GM06990 (cell line): ENCODE measurements around the gene PFKFB3.
A peak's percentile ranks its signal among the peaks of the same experiment; 100 is the strongest.

ENCODE experiments used
- DNase-seq: peaks from one replicate; pipeline ENCODE4 v3.0.0-alpha.2; 2011; ENCODE audit not compliant: insufficient read length; ENCODE audit errors: extremely low read depth
- H3K27me3 ChIP-seq: replicated peaks from 2 replicates; pipeline ENCODE4 v1.6.0; 2011; ENCODE audit warnings: low read length; ENCODE audit not compliant: control insufficient read depth, insufficient read depth
- H3K36me3 ChIP-seq: 2 replicates; pipeline ENCODE4 v1.5.1; 2011; ENCODE audit warnings: low read length; ENCODE audit not compliant: control insufficient read depth, insufficient read depth
- H3K4me3 ChIP-seq: replicated peaks from 2 replicates; pipeline ENCODE4 v1.5.1; 2011; ENCODE audit warnings: low read depth, mild to moderate bottlenecking, control low read depth, low read length
- TF ChIP-seq, protein P1 (sequence below): IDR thresholded peaks from 2 replicates; pipeline ENCODE4 v1.5.1; 2011; ENCODE audit warnings: low read length, control low read depth, mild to moderate bottlenecking, inconsistent platforms; ENCODE audit not compliant: insufficient read depth, poor library complexity, severe bottlenecking

PFKFB3 gene

DNA sequence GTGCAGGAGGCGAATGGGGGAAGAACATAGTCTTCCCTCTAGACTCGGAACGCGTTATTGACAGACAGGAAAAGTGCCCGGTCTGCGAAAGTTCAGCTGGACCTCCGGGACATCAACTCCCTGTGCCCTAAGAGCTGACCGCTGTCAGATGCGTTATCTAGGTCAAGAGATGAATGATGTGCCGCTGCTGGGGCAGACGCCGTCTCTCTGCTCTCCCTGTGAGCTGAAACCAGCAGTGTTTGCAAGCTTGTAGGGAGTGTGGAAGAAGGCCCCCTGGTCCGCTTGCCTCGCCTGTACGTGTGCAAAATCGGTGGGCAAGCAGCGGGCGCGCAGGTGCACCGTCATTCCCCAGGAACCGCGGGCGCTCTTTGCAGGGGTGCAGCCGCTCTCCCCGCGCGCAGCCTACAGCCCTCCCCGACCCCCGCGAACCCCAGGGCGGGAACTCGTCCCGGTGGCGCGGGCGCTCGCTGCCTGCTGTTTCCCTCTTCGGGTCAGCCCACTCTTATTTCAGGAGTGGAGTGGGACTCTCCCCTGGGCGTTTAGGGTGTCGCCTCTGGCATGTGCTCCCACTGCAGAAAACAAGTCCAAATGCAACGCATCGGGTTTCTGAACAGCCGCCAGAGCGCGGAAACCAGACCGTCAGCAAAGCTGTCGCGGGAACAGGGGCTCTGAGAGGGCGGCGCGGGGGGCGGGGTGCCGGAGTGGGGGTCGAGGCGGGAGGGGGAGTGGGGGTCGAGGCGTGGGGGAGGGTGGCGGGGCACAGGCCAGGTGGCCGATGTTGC lies 1.8 kb upstream of the PFKFB3 start:
- TF ChIP-seq, protein P1, sequence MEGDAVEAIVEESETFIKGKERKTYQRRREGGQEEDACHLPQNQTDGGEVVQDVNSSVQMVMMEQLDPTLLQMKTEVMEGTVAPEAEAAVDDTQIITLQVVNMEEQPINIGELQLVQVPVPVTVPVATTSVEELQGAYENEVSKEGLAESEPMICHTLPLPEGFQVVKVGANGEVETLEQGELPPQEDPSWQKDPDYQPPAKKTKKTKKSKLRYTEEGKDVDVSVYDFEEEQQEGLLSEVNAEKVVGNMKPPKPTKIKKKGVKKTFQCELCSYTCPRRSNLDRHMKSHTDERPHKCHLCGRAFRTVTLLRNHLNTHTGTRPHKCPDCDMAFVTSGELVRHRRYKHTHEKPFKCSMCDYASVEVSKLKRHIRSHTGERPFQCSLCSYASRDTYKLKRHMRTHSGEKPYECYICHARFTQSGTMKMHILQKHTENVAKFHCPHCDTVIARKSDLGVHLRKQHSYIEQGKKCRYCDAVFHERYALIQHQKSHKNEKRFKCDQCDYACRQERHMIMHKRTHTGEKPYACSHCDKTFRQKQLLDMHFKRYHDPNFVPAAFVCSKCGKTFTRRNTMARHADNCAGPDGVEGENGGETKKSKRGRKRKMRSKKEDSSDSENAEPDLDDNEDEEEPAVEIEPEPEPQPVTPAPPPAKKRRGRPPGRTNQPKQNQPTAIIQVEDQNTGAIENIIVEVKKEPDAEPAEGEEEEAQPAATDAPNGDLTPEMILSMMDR, result no peak
- Histone ChIP-seq H3K36me3 (no peaks in the 10 kb centered on the region), H3K27me3 (no peaks in the 10 kb centered on the region; the same call in 1 of the 2 replicates), H3K4me3 (peak overlapping the region; percentile 53)
- peak; percentile 50 for DNase-seq

GRCh38 chr10:6201516-6201975 lies 1.2 kb upstream of the PFKFB3 start:
- H3K4me3 ChIP-seq, result peak overlapping the region; percentile 53
- no peaks in the 10 kb centered on the region for H3K36me3 ChIP-seq
- peak; percentile 78 for DNase-seq
- TF ChIP-seq, protein P1, result no peak
- no peaks in the 10 kb centered on the region; the same call in 1 of the 2 replicates for H3K27me3 ChIP-seq

- TF ChIP-seq, protein P1, result no peak
- DNase-seq, result no peak
- Histone ChIP-seq H3K4me3 (peak overlapping the region; percentile 53), H3K36me3 (no peaks in the 10 kb centered on the region), H3K27me3 (no peaks in the 10 kb centered on the region; the same call in 1 of the 2 replicates)
These were observed 541 bp upstream of the PFKFB3 start for GRCh38 chr10:6202098-6202683.

GRCh38 chr10:6203331-6204062 lies 765 bp downstream of the PFKFB3 start:
- Histone ChIP-seq H3K36me3 (no peaks in the 10 kb centered on the region), H3K27me3 (no peaks in the 10 kb centered on the region; the same call in none of the 2 replicates), H3K4me3 (peak overlapping the region; percentile 73)
- DNase-seq, result peak; percentile 71
- TF ChIP-seq, protein P1, result no peak

DNA sequence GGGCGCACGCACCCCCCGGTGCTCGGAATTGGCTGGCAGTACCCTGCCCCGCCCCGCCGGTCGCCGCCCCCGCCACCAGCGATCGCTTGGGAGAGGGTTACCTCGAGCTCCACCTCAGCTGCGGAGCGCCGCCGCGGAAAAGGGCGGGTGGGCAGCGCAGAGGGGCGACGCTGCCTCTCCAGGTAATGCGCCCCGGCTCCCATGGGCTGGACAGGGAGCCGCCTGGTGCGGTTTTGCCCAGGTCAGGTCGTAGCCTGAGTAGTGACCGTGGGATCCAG lies 1.3 kb downstream of the PFKFB3 start:
- peak overlapping the region; percentile 73 for H3K4me3 ChIP-seq
- TF ChIP-seq, protein P1, result no peak
- no peaks in the 10 kb centered on the region; the same call in none of the 2 replicates for H3K27me3 ChIP-seq
- no peaks in the 10 kb centered on the region for H3K36me3 ChIP-seq
- DNase-seq, result peak; percentile 56
